HG03060 (cell line): ENCODE results near the gene GDPD5.
"Not testable (repeated sequence)": the region's sequence is repeated elsewhere in the genome, so short reads cannot be mapped to it uniquely, and the experiment has no call there.

ENCODE experiments used
- ATAC-seq: cut with Tn5 transposase; IDR thresholded peaks from one replicate; pipeline ENCODE4 v1.9.1; 2021; ENCODE audit warnings: low read depth, moderate number of reproducible peaks; ENCODE audit not compliant: unreplicated experiment

Gene GDPD5

DNA sequence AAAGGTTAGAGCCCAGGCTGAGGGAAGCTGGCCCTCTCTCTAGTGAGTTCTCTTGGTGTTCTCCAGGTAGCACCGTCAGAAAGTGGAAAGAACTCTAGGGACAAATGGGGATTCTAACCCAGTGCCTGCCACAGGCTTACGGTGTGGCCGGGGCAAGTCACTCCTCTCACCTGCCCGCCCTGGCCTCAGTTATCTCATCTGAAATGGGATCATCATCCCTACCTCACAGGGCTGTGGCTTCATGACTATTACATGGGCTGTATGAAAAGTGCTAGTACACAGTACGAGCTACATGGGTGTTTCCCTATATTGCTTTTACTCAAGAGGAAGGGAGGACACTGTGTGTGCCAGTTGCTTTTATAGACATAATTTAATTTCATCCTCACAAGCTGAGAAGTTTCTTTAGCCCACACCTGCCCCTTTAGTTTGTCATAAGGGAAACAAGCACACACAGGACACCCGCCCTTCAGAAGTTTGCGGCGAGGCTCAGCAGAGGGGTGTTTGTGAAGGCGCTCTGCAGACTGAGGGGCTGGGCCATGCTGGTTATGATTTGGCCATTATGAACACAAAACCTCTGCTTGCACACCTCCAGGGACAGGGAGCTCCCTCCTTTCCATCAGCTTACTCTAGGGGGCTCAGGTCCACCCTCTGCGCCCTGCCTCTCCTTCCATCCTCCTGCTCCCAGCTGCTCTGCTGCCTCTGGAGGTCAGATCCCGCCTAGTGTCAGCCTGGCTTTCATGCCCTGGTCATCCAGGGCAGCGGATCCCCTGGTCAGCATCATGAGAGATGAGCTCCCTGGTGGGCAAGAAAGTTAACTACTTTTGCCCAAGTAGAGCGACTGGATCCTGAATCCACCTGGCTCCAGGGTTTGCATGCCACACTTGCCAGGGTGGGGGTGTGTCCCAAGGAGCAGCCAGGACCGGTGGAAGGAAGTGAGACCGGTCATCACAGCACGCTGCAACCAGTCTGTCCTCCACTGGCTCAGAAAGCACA, 93.9 kb downstream of the GDPD5 start:
- no peak for ATAC-seq

DNA sequence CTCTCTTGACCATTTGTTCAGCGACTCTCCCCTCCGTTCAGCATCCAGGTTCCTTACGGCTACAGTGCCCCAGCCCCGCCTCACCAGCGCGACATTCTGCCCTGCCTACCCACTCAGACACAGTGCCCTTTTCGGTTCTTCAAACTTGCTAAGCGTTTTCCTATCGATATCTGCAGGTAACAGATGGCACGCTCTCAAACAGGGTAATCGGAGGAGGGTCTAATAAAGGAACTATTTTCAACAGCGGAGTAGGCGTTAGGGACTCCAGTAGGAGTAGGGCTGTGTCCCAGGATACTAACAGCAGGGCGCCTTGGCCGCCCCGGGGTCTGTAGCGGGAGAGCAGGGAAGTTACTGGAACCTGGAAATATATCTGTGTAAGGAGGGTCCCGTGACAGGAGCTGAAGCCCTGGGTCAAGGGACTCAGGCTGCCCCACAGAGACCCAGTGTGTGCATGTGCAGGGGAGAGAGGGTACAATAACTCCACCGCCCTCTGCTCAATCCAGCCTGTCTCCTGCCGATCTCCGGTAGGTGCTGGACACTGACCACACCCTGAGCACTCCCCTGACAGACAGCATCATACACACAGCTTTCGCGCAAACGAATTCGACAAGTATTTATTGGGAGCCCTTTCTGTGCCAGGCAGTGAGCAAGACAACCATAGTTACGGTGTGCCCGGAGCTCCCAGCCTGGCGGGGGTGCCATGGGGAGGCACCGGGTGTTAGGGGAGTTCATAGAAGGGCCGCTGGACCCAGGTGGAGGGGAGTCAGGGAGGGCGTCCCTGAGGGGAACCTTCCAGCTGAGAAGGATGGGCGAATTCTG, 94.8 kb downstream of the GDPD5 start:
- no peak for ATAC-seq

DNA sequence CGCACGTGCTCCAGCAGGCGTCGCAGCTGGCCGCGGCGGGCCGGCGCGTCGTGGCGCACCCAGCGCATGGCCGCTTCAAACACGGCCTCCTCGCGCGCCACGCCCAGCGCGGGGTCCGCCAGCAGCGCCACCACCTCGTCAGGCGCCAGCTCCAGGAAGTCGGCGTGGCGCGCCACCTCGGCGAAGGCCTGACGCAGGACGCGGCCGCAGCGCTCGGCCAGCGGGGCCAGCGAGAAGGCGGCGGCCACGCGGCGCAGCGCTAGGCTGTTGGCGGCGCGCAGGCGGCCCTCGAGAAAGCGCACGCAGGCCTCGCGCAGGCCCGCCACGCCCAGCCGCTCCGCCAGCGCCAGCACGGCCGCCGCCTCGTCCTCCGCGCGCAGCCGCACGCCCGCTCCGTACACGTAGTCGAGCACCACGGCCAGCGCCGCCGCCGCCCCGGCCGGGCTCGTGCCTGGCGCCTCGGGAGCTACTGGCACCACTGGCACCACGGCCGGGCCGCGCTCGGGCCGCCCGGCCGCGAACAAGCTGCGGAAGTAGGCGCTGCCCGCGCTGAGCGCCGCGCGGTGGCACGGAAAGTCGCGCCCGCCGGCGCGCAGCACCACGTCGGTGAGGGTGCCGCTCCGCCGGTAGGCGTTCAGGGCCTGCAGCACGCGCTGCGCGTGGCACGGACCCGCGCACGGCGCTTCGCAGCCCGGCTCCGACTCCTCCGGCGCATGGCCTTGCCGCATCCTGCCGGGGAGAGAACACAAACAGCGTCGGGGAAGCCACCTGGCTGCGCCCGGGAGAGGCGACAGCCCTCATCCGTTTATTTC, 95.6 kb downstream of the GDPD5 start:
- no peak for ATAC-seq

DNA sequence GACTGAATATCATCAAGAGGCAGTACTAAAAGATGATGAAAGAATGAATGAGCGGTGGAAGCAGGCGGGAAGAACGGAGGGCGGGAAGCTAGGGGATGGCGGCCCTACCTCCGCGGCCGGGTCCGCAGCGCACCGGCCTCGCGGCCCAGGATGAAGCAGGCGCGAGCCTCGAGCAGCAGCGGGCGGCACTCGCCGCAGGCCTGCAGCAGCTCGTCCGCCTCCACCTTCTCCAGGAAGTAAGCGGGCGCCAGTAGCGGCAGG, 96.2 kb downstream of the GDPD5 start:
- no peak for ATAC-seq

DNA sequence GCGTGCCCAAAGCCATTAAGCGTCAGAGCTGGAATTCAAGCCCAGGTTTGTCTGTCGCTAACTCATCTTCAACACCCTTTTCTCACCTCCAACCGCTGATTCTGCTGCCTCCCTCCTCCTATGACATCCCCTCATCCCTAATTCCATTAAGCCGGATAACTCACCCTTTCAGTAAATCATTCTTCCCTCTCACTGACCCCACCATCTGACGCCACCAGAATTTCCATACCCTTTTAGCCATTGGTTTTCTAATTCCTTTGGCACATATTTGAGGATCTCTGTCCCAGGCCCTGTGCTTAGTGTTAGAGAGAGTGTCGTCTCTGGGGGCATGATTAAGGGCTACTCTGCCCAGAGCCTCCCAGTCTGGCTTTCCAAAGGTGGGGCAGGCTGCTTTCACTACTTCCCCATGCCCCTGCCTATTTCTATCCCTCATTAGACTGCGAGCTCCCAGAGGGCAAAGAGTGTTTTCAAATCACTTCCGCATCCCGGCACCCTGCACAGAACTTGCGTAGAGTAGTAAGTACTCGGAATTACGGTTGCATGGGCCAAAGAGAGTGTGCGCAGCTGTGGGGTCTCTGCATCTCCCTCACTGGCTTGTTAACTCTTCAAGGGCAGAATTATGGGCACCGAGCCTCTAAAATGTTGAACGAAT, 96.6 kb downstream of the GDPD5 start:
- ATAC-seq = no peak

DNA sequence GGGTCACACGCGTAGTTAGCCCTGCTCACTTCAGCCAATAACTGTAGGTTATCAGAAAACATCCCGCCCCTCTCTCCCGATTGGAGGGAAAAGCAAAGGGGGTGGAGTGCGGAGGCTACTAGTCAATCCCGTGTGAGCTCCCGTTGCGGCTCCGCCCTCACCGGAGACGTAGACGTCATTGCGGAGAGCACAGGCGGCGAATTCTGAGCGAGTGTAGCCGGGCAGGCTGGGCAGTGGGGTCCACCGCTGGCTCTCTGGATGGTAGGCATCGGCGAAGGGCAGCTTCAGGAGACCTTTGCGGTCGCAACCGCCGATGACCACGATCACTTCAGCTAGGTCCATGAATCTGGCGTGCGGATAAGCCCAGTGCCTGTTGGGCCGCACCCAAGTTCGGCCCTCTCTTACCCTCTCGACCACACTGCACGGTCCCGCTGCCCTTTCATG, 97.4 kb downstream of the GDPD5 start:
- no peak for ATAC-seq

DNA sequence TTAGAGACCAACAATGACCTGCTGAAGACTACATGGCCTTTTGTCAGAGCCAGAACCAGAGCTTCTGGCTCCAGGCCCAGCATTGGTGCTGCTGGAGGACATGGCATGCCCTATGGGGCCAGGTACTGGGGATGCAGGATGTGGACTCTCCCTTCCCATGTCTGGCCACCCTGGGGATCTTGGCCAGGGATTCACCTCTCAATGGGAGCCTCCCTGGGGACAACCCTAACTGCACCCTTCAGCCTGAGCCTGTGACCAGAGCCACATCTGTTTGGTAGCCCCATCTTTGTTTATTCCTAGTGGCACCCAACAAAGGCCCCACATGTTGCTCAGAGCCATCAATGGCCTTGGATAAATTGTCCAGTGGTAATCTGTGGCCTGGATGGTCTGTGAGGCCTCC, 98.6 kb downstream of the GDPD5 start:
- ATAC-seq = no peak

DNA sequence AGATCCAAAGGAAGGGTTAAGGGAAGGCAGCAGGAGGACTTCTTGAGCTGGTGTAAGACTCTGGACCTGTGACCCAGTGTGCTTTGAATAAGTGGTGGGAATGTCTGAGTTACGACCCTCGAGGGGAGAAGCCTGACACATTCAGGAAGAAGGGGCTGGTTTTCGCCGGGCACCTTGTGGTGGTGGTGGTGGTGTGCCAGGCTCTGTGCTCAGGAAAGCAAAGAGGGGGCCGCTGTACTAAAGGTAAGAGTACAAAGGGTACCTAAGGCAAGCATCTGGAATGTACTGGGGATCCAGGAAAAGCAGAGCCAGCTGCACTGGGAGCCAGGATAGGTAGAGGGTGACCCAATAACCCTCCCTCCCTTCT, 99.0 kb downstream of the GDPD5 start:
- no peak for ATAC-seq

DNA sequence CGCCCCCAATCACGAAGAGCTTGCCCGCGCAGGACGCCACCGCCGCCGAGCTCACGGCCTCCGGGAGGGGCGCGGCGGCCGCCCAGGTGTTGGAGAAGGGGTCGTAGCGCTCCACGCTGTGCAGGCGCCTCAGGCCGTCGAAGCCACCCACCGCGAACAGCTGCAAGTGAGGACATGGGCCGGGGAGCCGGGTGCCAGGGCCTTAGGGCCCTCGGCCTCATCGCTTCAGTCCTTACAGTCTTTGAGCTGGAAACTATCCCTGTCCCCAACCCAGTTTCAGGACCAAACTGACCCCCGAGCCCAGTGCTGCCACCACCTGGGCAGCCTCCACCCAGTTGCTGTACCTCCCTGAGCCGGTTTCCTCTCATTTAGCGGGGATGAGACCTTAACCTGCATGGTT, 100.3 kb downstream of the GDPD5 start:
- no peak for ATAC-seq

DNA sequence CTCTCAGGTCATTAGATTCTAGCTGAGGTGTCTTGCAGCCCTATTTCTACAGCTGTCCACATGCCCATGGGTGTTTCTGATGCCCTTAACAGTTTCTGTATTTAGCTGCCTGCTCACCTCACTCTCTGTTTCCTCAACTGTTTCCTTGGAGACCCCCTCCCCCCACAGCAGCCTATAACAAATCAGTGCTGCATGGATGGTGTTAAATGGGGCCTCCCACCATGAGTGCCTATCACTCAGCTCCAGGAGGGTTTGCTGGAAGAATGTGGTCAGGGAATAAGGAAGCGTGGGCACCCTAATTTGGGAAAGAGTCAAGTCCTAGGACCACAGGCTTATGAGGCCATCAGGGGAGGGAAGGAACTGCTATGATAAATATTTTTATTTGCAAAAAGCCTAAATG, 101.3 kb downstream of the GDPD5 start:
- ATAC-seq = no peak

DNA sequence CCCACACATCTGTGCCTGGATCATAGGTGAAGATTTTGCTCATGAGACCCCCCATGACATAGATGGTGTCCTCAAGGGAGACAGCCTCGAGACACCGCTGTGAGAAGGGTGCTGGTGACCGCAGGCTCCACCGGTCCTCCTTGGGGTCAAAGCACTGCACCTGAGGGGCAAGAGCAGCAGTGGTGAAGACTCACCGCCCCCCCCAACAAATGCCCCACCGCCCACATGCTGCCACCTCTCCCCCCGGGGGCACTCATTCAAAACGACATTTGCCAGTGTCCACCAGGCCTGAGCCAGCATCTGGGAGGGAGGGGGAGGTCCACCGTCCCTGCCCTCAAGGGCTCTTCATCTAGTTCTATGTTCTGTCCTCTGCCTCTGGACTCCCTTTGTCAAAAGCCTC, 102.0 kb downstream of the GDPD5 start:
- ATAC-seq = no peak

DNA sequence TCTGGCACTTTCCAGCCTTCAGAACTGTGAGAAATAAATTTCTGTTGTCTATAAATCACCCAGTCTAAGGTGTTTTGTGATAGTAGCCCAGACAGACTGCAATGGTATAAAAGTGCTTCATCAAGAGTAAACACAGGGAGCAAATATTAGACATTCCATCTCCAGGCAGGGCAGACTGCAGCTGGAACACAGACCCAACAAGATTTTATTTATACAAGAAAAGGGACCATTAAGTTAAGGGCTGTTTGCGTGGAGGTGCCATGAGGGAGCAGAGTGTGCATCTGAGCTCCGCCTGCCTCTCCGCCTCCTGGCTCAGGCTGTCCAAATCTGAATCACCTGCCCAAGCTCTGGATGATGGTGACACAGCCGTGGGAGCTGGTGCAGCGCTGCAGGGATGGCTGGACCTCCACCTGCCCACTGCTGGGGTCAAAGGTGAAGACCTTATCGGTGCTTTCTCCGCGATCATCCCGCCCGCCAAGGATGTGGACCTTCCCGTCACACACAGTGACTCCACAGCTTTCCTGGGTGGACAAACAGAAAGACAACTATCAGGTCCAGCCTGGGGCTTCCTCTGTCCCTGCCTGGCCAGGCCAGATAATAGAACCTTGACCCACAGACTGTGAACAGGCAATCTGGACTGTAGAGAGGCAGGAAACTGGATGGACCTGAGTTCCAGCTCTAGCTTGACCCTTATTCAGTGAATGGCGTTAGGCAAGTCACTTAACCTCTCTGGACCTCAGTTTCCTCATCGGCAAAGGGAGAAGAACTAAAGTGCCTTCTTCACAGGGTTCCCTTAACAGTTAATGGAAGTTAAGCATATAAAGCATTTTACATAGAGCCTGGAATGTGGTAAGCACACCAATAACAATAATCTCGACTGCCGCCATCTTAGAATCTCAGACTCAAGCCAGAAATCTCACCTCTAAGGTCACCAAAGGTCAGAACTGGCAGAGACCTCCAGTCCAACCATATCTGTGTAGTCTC, 103.2 kb downstream of the GDPD5 start:
- no peak for ATAC-seq

DNA sequence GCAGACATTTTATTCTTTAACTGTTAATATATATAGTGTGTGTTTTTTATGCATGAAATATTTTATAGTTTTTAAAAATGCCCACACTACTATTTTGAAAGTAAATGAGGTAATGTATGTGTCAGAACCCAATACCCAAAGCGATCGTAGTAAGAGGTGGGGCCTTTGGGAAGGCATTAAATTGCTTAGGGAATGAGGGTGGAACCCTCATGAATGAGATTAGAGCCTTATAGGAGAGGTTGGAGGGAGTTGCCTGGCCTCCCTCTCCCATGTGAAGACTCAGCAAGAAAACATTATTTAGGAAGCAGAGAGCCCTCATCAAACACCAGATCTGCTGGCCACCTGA, 103.9 kb downstream of the GDPD5 start:
- no peak for ATAC-seq

DNA sequence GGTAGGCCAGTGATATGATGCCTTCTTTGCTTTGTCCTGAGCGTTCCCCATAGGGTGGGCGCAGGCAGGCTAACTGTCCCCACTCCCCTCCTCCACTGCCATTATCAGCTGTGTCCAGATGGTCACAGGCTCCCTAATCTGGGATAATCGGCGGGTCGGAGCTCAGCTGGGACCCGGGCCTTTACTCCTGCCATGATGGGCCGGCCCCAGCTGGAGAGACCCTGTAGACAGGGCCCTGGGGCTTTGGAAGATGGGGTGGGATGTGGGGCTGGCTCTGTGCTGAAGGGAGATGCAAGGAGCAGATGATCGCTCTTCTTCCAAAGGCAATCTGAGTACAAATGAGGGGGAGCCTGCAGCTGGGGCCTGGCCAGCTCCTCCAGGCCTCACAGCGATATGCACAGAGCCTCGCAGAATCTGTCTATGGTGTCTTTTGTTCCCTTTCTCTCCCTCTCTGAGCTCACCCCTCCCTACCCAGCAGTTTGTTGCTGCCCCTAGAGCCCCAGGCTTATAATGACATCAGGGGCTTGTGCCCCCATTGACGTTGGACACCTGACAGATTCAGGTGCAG, 104.6 kb downstream of the GDPD5 start:
- ATAC-seq = no peak

DNA sequence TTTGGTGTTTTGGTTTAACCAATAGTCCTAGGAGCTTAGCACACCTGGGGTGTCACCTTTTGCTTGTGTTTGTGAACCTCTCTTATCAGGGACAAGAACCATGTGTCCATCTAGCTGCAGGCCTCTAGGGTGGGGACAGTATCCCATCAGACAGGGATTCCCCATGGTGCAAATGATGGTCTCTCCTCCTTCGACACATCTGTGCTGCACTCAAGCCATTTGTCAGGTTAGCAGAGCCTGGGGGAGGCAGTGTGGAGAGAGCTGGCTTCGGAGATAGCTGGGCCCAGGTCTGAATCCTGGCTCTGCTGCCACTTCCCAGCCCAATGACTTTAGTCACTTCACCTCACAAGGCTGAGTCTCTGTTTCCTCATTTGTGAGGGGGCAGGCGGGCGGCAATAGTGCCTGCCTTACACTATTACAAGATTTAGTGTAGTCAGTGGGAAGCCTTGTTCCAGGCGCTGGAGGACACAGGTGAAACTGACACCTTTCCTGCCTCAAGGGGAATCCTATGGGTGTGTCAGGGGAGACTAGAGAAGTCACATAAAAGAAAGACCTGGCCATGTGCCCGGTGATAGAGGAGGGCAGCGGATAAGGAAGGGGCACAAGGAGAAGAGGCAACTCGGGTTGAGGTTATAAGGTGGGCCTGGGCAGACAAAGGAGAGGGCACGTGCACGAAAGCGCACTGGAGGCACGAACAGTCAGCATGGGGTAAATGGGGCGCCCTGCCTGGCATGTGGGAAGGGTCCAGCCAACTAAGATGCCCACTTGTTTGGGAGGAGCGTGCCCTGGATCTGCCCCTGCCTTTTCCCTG, 105.3 kb downstream of the GDPD5 start:
- no peak for ATAC-seq

DNA sequence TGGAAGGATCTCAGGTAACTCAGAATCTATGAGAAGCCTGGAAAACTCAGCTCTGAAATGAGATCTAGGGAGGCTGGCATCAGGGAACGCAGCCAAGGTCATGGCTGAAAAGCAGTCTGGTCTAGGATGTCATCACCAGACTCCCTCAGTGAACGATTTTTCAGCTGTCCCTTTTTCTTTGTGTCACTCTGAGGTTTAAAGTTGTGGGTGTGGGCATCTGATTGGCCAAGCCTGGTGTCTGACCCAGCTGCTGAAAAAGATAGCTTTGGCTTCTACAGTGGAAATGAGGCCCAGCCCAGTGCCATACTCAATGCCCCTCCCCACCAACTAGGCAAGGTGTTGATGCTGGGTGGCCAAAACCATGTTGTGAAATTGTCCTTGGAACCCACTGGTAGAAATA, 111.9 kb downstream of the GDPD5 start:
- no peak for ATAC-seq

DNA sequence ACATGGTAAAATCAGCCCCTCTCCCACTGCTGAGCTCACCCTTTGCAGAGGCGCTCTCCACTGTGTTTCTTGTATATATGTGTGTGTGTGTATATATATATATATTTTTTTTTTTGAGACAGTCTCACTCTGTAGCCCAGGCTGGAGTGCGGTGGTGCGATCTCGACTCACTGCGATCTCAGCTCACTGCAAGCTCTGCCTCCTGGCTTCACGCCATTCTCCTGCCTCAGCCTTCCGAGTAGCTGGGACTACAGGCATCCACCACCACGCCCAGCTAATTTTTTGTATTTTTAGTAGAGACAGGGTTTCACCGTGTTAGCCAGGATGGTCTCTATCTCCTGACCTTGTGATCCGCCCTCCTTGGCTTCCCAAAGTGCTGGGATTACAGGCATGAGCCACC, 112.6 kb downstream of the GDPD5 start:
- not testable (repeated sequence) for ATAC-seq

DNA sequence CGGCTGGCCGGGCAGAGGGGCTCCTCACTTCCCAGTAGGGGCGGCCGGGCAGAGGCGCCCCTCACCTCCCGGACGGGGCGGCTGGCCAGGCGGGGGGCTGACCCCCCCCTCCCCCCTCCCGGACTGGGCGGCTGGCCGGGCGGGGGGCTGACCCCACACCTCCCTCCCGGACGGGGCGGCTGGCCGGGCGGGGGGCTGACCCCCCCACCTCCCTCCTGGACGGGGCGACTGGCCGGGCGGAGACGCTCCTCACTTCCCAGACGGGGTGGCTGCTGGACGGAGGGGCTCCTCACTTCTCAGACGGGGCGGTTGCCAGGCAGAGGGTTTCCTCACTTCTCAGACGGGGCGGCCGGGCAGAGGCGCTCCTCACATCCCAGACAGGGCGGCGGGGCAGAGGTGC, 115.8 kb downstream of the GDPD5 start:
- ATAC-seq = not testable (repeated sequence)

DNA sequence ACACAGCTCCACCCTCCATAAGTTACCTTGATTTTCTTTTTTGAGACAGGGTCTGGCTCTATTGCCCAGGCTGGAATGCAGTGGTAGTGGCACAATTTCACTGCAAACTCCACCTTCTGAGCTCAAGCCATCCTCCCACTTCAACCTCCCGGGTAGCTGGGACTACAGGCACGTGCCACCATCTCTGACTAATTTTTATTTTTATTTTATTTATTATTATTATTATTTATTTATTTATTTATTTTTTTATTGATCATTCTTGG, 116.9 kb downstream of the GDPD5 start:
- no peak for ATAC-seq
